Measurements from ENCODE around the gene ZNF546.
"Not testable (repeated sequence)": the region's sequence is repeated elsewhere in the genome, so short reads cannot be mapped to it uniquely, and the experiment has no call there.

ZNF546 gene

DNA sequence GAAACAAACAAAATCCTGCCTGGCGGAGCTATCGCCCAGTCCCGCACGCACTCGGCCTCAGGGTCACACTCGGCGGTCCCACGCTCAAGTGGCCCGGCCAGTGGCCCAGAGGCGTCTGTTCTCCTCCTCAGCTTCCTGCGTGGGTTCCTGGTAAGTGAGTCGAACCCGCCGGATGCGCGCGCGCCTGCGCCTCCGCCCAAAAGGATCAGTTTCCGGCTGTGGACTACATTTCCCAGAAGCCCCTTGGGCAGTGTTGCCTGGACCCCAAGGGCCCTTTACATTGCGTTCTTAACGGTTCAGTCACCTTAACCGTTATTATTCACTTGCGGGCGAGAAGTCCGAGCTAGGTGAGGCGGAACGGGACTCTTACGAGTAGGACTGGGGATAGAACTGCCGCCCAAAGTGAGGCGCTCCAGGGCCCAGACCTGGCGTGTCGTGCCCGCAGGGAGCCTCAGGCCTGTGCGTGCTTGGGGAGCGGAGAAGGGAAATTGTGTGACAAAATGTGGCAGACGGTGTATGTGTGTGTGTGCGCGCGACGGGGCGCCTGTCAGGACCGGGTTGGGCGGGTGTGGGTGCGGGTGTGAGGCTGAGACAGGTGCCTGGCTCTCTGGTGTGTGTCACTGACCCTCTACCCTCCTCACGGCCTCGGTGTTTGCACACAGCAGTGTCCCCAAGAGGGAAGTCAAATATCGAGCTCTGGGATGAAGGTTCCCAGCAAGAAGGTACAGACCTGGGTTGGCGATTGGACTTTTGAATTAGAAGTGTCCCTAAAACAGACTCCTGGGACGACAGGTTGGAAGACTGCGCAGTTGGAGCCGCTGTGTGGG lies at the start of gene ZNF546:
Gene ZNF546 (plus strand): TSS at position 250 of the 827 bp plus-strand sequence. CDS start 1,267 bp downstream, outside the sequence.
- peak; percentile 84 for DNase-seq (ENCODE audit: low spot score)

GRCh38 chr19:39949026-39949747 lies 47.7 kb upstream of the ZNF546 start:
- no peak for DNase-seq (ENCODE audit: low spot score)

DNA sequence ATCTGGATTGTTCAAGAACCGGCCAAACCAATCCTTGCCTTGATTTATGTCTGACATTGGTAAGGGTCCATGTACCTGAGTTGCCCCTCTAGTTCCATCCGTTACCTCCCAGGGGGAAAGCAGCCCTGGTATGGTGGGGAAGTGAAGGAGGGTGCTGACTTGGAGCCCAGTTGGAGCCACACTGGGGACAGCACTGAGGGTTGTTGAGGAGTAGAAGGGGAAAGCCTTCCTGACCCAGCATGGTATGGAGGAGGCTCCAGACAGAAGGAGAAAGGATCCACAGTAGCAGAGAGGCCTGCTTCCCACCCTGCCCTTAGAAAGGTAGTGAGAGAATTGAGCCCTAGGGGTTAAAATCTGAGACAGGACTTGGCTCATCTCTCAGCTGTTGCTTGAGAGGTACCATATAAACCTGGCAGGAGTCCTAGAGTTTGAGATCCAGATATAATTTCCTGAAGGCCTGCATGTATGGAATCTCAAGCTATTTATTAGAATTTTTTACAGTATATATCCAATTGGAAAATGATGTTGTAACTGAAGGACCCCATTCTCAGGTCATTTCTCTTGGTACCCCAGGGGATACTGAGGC lies 45.7 kb upstream of the ZNF546 start:
- DNase-seq (ENCODE audit: low spot score), result no peak

- no peak for DNase-seq (ENCODE audit: low spot score)
Observed at GRCh38 chr19:39951686-39952085, 45.2 kb upstream of the ZNF546 start.

GRCh38 chr19:39953915-39954314 lies 42.9 kb upstream of the ZNF546 start:
- DNase-seq (ENCODE audit: low spot score), result no peak

- DNase-seq (ENCODE audit: low spot score), result not testable (repeated sequence)
Observed at GRCh38 chr19:39957886-39958285, 39.0 kb upstream of the ZNF546 start.

DNA sequence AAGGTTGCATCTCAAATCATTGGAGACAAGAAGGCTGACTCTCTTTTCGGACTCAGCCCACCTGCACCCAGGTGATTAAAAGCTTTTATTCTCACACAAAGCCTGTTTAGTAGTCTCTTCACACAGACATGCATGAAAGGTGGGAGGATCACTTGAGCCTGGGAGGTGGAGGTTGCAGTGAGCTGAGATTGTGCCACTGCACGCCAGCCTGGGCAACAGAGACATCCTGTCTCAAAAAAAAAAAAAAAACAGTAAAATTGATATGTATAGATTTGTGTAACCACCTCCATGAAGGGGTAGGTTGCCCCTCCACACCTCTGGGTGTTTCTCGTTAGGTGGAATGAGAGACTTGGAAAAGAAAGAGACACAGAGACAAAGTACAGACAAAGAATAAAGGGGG lies 37.9 kb upstream of the ZNF546 start:
- not testable (repeated sequence) for DNase-seq (ENCODE audit: low spot score)

GRCh38 chr19:39959407-39959806 lies 37.5 kb upstream of the ZNF546 start:
- not testable (repeated sequence) for DNase-seq (ENCODE audit: low spot score)

DNA sequence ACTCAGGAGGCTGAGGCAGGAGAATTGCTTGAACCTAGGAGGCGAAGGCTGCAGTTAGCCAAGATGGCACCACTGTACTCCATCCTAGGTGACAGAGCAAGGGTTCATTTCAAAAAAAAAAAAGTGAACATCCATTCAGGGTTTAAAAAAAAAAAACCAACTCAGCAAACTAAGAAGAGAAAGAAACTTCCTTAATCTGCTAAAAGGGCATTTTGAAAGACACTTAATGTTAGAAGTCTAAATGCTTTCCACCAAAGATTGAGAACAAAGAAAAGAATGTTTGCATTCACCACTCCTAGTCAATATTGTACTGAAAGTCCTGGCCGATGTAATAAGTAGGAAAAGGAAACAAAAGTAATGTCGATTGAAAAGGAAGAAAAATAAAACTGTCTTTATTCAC lies 33.0 kb upstream of the ZNF546 start:
- DNase-seq (ENCODE audit: low spot score), result no peak

- DNase-seq (ENCODE audit: low spot score), result no peak
Observed at GRCh38 chr19:39966617-39967016, 30.2 kb upstream of the ZNF546 start.

DNA sequence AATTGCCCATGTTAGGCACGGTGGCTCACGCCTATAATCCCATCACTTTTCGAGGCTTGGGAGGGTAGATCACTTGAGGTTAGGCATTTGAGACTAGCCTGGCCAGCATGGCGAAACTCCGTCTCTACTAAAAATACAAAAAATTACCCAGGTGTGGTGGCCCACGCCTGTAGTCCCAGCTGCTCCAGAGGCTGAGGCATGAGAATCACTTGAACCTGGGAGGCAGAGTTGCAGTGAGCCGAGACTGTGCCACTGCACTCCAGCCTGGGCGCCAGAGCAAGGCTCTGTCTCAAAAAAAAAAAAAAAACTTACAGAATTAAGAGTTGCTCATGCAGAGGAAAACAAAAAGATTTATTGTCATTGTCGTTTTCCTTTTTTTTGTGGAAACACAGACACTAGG lies 29.3 kb upstream of the ZNF546 start:
- DNase-seq (ENCODE audit: low spot score), result no peak

- DNase-seq (ENCODE audit: low spot score), result no peak
Observed at GRCh38 chr19:39968789-39969188, 28.1 kb upstream of the ZNF546 start.

- no peak for DNase-seq (ENCODE audit: low spot score)
Observed at GRCh38 chr19:39969266-39969665, 27.6 kb upstream of the ZNF546 start.

GRCh38 chr19:39969681-39970424 lies 27.0 kb upstream of the ZNF546 start:
- no peak for DNase-seq (ENCODE audit: low spot score)

GRCh38 chr19:39970425-39970674 lies 26.5 kb upstream of the ZNF546 start:
- DNase-seq (ENCODE audit: low spot score), result no peak

DNA sequence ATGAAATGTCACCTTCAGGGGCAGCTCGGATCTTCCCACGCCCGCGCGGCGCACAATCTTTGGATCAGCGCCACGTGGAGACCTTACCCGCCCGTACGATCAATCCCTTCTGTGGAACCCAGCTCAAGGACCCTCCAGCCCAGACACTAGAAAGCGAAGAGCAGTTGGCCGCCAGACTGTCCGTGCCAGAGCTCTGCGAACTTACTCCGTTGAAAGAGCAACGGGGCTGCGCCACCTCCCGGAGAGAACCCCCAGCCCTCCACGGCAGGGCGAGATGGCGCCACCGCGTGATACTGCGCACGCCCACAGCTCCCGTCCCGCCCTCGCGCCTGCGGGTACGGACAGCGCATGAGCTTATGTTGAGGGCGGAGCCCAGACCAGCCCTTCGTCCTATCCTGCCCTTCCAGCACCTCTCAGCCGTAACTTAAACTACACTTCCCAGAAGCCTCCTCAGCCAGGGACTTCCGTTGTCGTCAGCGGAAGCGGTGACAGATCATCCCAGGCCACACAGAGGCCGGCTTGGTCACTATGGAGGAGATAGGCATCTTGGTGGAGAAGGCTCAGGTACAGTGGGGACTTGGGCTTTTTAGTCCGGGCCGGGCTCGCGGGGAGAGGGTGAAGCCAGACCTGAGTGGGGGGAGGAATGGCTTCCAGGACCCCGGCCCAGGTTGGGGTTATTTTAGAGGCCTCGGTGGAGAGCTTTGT lies 26.0 kb upstream of the ZNF546 start, which contains the start of gene PSMC4:
Gene PSMC4 (plus strand): TSS at position 491 of the 705 bp plus-strand sequence. CDS start 38 bp downstream, at position 529.
- peak; percentile 98 for DNase-seq (ENCODE audit: low spot score)

DNA sequence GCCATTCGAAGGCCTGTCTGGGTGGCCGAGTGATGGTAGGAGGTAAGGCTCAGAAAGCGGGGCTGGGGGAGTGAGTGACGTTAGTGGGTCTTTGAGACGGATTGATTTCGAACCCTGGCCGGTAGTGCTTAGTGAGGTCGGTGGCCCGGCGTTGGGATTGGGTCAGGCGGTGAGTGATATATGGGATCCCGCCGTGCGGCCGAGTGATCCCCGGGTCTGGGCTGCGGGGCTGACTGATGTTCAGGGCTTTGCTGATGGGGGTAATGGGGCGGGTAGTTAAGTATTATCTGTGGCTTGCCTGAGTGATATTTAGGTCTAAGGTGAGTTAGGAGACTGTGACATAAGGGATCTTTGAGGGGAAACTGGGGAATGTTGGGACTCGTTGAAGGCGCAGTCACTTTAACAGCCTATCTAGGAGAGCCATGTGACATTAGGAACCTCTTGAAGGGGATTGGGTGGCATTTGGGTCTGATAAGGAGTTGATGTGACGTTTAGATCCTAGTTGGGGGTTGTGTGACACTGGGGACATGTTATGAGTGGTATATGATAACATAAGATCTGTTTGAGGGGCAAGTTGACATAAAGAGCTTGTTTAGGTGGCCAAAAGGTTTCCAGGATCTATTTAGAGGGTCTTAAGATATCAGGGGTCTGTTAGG lies 25.4 kb upstream of the ZNF546 start:
- DNase-seq (ENCODE audit: low spot score), result peak; percentile 38

GRCh38 chr19:39974377-39975155 lies 22.3 kb upstream of the ZNF546 start:
- no peak for DNase-seq (ENCODE audit: low spot score)

DNA sequence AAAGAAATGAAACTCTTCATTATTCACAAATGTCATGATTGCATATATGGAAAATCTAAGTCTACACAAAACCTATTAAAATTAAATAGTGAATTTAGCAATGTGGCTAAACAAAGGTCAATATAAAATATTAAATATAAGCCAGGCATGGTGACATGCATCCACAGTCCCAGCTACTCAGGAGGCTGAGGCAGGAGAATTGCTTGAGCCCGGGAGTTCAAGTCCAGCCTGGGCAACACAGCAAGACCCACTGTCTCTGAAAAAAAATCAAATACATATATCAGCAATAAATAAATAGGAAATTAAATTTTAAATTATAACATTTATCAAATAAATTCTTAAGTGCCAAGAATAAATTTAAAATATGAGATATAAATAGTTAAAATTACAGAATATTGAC lies 14.0 kb upstream of the ZNF546 start:
- no peak for DNase-seq (ENCODE audit: low spot score)

GRCh38 chr19:39983695-39984300 lies 13.1 kb upstream of the ZNF546 start:
- no peak for DNase-seq (ENCODE audit: low spot score)

All from hematopoietic multipotent progenitor cell treated with erythropoietin and hydrocortisone succinate and interleukin-3 and kit ligand, for 17 days (in vitro differentiated cells).